HT-29 (cell line): ENCODE data around the gene ATRN. TPM values are rescaled to one million over a fixed set of nuclear protein-coding genes. Genes with fewer than 3 reads are reported as not detected.
"Not testable (repeated sequence)": the region's sequence is repeated elsewhere in the genome, so short reads cannot be mapped to it uniquely, and the experiment has no call there.

Experiments
- DNase-seq: peaks from one replicate; pipeline ENCODE4 v3.0.0-alpha.2; 2015; ENCODE audit warnings: low spot score
- total RNA-seq: library from RNA; depleted of rRNA; stranded (reverse); fragments of >200 nt; shearing (Covaris generic); gene quantifications from 2 replicates; pipeline ENCODE4 v1.2.3, GENCODE V29; 2014; rRNA removed

ATRN gene
- total RNA-seq = 3.3 and 5.9 TPM in 2 replicates

- peak; percentile 54 for DNase-seq
These were observed at the start of gene ATRN for GRCh38 chr20:3470627-3471396. ATRN (plus strand) TSS chr20:3471018; CDS start chr20:3471108, 90 bp downstream.

- DNase-seq = no peak
These were observed 48.8 kb upstream of the ATRN start for GRCh38 chr20:3421985-3422384.

- DNase-seq = no peak
These were observed 47.7 kb upstream of the ATRN start for GRCh38 chr20:3423126-3423525.

GRCh38 chr20:3426766-3427165 is 44.1 kb upstream of the ATRN start:
- DNase-seq = not testable (repeated sequence)

GRCh38 chr20:3430376-3431069 is 40.3 kb upstream of the ATRN start:
- DNase-seq = no peak

GRCh38 chr20:3431109-3431508 is 39.7 kb upstream of the ATRN start:
- no peak for DNase-seq

GRCh38 chr20:3432844-3433243 is 38.0 kb upstream of the ATRN start:
- no peak for DNase-seq

- DNase-seq = no peak
These were observed 37.1 kb upstream of the ATRN start for GRCh38 chr20:3433744-3434143.

- no peak for DNase-seq
These were observed 36.6 kb upstream of the ATRN start for GRCh38 chr20:3434232-3434631.

- peak; percentile 38 for DNase-seq
These were observed 33.8 kb upstream of the ATRN start for GRCh38 chr20:3436864-3437574.

- DNase-seq = peak; percentile 45
These were observed 24.0 kb upstream of the ATRN start for GRCh38 chr20:3446779-3447178.

GRCh38 chr20:3447321-3447720 is 23.5 kb upstream of the ATRN start:
- DNase-seq = no peak

- DNase-seq = no peak
These were observed 21.5 kb upstream of the ATRN start for GRCh38 chr20:3449319-3449718.

GRCh38 chr20:3452136-3452535 is 18.7 kb upstream of the ATRN start:
- DNase-seq = no peak

GRCh38 chr20:3452690-3453089 is 18.1 kb upstream of the ATRN start:
- no peak for DNase-seq

GRCh38 chr20:3454831-3455230 is 16.0 kb upstream of the ATRN start:
- DNase-seq = no peak

GRCh38 chr20:3456648-3457047 is 14.2 kb upstream of the ATRN start:
- DNase-seq = no peak

GRCh38 chr20:3459881-3460307 is 10.9 kb upstream of the ATRN start:
- DNase-seq = no peak

GRCh38 chr20:3461211-3461771 is 9.5 kb upstream of the ATRN start:
- no peak for DNase-seq

- no peak for DNase-seq
These were observed 8.7 kb upstream of the ATRN start for GRCh38 chr20:3461911-3462677.

- DNase-seq = no peak
These were observed 6.7 kb upstream of the ATRN start for GRCh38 chr20:3464166-3464565.
